Middle frontal gyrus (tissue), 1 donor: Measurements from ENCODE around the gene GPR6.

Experiments
- DNase-seq: peaks from one replicate; pipeline ENCODE4 v3.0.0-alpha.2; 2015; ENCODE audit warnings: low spot score; ENCODE audit errors: extremely low spot score

The GPR6 gene, protein sequence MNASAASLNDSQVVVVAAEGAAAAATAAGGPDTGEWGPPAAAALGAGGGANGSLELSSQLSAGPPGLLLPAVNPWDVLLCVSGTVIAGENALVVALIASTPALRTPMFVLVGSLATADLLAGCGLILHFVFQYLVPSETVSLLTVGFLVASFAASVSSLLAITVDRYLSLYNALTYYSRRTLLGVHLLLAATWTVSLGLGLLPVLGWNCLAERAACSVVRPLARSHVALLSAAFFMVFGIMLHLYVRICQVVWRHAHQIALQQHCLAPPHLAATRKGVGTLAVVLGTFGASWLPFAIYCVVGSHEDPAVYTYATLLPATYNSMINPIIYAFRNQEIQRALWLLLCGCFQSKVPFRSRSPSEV

DNA sequence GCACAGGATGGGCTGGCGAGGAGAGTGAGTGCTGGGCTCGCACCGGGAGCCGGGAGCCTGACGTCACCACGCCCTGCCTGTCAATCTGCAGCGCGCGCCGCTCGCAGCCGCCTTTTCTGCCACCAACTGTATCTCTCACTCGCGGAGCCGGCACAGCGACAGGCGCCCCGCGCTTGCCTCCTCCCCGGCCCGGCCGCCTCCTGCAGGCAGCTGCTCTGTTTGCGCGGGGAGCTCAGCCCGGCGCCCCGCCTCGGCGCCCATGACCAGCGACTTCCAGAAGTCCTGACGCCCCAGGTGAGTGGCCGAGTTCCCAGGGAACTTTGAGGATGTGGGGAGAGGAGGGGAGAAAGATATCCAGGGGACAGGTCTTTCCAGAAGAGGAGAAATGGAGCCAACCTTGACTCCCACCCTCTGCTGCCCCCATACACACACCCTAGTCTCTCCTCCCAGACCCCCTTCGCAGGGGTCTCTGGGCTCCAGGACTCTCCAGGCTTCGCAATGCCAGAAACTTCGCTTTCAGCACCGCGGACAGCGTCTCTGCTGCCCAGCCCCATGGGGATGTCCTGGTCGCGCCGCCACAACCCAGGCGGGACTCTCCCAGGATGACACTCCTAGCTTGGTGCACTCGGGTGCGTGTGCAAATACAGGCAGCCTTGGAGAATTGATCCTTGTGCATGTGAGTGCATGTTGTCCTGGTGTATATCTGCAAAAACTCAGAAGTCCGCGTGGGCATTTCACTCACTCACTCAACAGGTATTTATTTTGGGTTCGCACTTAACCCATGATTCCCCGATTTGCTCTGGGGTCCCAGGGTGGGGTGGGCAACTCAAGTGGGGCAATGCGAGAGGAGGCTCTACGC, at the start of gene GPR6:
Gene GPR6 (plus strand): TSS at position 138 of the 859 bp plus-strand sequence. CDS start 802 bp downstream, outside the sequence.
- DNase-seq, result no peak

DNA sequence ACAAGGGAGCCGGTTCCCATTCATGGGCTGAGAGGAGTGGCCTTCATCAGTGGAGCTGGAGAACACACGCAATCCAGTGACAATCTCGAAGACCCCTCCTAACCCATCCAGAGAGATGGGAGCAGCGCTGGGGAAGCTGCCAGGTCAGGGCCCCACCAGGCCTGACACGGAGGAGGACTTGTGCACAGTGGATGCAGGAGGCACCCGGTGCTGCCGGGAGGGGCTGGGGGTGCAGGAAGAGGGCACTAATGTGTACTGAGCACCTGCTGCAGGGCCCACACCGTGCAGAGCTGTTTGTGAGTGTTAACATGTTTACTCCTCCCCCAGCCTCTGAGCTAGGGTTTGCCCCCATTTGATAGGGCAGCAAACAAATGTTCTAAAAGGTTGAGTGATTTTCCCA, 43.8 kb upstream of the GPR6 start:
- no peak for DNase-seq

DNA sequence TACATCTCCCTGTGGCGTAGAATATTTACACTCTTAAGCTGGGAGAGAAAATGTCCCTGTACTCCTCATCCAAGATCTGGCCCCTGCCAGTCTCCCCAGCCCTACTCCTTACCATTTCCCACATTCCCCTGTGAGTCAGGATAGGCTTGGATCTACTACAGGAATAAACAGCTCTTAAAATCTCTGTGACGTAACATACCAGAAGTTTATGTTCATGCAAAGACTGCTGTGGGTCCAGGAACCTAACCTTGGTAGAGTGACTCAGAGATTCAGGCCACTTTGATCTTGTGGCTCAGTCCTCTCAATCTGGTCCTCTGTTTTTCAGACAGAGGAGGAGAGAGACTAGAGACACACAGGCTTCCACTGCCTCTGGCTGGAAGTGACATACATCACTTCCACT, 38.5 kb upstream of the GPR6 start:
- no peak for DNase-seq

DNA sequence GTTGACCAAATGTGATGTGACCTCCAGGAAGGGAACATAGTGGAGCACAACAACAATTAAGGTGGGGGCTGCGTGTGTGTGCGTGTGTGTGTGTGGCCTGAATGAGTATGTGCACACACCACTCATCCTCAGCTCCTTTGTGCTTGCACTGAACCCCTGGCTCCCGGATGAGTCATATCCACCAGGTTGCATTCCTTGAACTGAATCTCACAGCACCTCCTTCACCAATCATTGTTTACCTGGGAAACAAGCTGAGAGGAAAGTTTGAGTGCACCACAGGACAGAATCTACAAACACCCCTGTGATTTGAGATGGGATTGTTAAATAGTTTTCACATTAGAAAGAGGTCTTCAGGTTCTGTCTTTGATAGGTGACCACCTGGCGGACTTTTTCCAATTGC, 33.7 kb upstream of the GPR6 start:
- DNase-seq, result no peak

DNA sequence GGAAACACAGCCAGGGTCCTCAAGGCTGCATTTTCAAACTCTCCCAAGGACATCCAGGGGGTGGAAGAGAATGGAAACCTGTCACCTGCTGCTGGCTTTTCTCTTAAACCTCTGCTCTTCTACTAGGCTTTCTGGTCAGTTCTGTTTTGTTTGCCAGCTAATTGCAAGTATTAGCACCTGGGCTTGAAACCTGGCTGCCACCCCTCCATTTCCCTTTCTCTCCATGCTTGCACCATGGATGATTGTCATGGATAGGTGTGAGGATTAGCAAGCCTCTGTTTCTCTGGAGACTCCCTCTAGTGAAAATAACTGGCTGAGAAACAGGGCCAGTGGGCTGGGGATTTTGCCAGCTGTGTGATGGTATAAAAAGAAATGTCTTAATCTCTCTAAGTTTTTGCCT, 33.0 kb upstream of the GPR6 start:
- DNase-seq, result no peak

DNA sequence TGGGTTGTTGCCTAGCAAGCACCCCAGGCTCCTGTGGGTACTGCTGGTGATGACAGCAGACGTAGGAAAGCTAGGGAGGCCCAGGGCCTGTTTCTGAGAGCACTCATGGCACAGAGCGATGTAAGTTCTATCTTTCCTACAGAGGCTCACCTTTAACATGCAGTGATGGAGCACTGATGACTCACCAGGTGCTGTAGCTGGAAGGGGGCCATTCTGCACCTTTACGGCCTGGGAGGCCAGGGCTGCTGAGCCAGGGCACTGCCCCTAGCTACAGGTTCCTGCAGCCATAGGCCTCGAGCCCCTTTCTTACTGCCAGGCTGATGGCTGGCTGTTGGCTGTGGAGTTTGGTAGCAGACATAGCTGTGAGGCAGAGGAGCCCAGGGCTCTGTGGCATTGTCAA, 31.1 kb upstream of the GPR6 start:
- DNase-seq, result no peak

DNA sequence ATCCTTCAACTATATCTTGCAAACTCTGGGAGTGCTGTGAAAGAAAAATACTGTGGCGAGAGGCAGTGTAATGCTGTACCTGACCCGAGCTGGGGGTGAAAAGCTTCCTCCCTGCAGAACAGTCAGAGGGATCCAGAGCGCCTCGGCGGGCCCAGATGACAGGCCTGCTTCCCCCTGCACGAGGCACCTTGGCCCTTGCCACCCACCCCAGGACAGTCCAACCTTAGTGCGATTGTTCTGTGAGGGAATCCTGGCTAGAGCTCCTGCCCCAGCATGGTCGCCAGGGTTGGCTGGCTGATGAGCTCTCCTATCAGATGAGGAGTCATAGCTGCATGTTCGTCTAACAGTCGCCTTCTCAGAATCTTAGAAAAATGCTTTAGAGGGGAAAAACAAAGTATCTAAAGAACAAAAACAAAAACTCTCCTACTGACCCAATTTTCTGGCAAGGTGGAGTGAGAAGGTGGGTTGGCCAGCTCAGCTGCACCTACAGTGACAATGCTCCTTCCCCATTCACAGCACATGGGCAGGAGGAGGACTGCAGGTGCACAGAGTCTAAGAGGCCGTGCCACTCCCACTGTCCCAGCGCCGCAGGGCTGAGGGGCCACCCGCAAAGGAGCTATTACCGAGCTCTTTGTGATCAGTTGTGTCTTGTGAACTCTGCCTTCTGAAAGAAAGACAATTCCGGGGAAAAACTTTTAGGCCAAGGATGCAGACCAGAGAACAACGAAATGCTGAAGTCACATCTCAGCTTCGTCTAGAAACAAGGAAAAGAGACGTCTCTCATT, 28.6 kb upstream of the GPR6 start:
- DNase-seq, result no peak

DNA sequence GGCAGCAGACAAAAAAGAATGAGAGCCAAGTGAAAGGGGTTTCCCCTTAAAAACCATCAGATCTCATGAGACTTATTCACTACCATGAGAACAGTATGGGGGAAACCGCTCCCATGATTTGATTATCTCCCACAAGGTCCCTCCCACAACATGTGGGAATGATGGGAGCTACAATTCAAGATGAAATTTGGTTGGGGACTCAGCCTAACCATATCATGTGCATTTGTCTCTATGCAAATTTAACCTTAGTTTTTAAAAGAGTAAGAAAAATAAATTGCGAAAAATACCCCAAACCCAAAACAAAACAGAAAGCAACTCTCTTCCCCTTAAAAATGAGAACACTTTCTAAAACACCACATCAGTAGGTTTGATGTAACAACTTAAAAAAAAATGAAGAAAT, 22.6 kb upstream of the GPR6 start:
- DNase-seq, result no peak

DNA sequence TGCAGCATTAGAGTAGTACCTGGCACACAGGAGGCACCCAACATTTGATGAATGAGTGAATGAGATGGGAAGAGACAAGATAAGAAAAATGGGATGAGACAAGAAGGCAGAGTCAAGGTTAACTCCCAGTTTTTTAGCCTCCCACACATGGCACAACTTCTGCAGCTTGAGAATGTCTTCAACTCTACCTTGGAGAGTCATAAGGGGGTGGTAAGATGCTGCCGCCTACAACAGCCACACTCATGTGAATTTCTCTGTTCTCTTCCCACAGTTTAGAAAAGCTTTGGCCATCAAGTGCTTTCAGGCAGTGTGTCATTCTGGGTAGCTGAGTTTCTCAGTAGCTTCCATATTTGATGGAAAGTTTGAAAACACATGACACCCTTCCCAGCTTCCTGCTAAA, 19.5 kb upstream of the GPR6 start:
- DNase-seq, result no peak

DNA sequence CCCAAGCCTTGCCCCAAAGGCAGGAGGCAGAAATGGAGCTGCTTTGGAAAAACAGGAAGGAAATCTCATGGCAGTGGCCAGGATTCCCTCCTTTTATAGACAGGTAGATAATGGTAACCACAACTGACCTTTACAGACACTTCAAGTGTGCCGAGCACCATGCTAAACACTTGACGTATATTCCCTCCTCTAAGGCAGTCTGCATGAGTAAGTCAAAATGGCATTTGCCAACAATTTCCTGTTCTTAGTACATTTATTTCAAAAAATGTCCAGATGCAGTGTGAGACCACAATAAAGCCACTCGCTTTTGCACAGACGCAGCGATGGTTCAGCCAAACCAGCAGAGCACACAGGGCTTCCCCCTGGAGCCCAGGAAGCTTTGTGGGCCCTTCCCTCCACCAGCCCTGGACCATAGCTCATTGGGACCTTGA, 16.5 kb upstream of the GPR6 start:
- no peak for DNase-seq

DNA sequence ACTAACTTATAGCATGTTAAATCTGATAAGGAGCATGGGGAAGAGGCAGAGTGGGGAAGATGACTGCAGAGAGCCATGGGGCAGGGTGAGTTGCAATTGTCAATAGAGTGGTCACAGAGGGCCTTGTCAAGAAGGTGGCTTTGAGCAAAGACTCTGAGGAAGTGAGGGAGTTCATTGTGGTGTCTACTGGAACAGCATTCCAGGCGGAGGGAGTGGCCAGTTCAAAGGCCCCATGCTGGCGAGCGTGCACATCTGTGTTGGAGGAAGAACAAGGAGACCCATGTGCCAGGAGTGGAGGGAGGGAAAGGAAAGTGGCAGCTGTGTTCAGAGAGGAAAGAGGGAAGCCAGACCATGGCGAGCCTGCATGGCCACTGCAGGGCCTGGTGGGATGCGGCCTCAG, 15.8 kb upstream of the GPR6 start:
- DNase-seq, result no peak

DNA sequence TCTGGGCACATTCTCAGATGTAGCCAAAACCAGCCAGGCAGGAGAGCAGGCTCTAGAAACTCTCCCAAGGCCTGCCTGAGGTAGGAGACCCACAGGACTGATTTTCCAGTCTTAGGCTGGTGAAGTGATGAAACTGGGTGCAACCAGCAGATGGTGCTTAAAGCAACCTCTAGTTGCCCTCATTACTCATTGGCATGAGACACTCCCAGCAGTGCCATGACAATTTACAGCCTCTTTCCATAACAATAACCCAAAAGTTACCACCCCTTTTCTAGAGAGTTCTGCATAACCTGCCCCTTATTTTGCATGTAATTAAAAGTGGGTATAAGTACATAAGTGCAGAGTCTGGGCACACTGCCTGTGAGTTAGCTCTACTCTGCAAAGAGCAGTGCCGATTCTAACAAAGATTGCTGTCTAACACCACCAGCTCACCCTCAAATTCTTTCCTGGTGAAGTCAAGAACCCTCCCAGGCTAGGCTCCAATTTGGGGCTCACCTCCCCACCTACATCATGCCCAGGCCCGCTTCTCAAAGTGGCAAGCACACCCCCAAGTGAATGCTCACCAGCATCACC, 14.4 kb upstream of the GPR6 start:
- no peak for DNase-seq

DNA sequence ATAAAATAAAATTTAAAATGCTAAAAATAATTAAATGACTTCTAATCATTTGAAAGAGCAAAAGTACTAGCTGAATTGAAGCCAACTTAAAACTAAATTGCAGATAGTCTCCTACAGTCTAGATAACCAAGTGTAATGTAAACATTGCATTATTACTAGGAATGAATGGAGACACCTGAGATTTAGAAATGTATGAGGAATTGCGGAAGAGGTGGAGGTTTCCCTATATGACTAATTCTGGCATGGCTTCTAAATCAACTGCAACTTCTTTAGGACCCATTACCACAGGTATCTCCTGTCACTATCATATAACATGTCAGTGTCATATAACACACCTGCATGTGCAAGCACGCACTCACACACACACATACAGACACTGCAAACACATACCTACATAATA, 13.2 kb upstream of the GPR6 start:
- no peak for DNase-seq

DNA sequence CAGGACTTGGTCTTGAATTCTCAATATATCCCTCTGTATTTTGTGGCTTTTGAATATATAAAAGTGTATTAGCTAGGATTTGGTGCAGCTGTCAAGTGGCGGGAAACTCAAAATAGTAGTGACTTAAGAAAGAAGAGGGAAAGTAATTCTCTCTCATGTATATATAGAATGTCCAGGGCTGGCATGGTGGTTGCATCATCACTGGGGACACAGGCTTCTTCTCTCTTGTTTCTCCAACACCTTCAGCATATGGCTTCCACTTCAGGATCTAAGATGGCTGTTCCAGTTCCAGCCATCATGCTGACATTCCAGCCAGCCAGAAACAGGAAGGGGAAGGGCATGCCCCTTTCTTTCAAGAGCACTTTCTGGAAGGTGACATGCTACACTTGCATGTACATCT, 11.8 kb upstream of the GPR6 start:
- no peak for DNase-seq

DNA sequence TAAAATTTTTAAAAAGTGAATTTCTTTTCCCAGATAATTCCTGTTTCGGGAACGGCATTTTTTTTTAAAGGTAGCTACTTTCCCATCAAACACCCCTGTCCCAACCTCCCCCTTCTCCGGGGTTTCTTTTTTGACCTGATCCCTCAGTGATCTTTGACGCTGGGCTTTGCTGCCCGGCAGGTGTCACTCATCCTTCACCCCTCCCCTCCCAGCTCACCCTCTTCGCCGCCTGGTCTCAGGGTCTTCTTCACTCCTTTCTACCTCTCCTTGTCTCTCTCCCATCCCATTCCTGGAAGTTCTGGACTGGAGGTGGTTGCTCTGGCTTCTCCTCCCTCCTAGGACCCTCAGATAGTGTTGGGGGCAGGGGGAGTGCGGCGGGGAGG, 329 bp upstream of the GPR6 start:
- no peak for DNase-seq

DNA sequence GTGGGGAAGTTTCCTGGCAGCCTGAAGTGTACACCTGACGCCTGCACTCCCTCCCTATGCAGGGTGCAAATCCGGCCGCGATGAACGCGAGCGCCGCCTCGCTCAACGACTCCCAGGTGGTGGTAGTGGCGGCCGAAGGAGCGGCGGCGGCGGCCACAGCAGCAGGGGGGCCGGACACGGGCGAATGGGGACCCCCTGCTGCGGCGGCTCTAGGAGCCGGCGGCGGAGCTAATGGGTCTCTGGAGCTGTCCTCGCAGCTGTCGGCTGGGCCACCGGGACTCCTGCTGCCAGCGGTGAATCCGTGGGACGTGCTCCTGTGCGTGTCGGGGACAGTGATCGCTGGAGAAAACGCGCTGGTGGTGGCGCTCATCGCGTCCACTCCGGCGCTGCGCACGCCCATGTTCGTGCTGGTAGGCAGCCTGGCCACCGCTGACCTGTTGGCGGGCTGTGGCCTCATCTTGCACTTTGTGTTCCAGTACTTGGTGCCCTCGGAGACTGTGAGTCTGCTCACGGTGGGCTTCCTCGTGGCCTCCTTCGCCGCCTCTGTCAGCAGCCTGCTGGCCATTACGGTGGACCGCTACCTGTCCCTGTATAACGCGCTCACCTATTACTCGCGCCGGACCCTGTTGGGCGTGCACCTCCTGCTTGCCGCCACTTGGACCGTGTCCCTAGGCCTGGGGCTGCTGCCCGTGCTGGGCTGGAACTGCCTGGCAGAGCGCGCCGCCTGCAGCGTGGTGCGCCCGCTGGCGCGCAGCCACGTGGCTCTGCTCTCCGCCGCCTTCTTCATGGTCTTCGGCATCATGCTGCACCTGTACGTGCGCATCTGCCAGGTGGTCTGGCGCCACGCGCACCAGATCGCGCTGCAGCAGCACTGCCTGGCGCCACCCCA, 1.2 kb downstream of the GPR6 start:
- DNase-seq, result no peak

DNA sequence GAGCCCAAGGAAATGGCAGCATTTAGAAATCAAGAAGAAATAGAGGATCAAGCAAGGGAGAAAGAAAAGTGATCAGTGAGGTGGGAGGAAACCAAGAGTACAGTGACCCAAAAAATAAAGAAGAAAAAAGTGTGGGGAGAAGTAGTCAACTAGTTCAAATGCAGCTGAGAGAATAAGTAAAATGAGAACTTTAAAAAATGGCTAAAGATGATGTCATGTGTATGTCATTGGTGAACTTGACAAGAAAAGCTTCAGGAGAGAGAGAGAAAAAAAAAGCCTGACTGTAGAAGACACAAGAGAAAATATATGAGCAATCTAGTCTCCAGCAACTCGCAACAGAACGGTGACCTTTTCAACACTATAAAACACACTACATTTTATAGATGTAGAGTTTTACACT, 6.3 kb downstream of the GPR6 start:
- no peak for DNase-seq

DNA sequence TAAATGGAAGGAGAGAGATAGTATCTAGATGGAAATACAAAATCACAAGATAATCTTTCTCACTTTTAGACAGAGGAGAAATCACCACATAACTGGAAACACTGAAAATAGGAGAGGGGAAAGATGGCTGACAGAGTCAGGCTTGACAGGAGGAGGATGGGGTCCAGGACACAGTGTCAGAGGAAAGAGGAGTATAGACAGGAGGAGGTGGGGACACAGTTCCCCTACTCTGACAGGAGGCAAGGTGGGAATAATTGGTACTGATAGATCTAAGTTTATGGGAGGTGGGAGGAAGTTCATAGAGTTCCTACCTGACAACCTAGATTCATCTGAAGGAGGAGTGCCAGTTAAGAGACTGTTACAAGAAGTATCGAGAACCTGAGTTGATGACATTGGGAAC, 9.1 kb downstream of the GPR6 start:
- DNase-seq, result no peak

DNA sequence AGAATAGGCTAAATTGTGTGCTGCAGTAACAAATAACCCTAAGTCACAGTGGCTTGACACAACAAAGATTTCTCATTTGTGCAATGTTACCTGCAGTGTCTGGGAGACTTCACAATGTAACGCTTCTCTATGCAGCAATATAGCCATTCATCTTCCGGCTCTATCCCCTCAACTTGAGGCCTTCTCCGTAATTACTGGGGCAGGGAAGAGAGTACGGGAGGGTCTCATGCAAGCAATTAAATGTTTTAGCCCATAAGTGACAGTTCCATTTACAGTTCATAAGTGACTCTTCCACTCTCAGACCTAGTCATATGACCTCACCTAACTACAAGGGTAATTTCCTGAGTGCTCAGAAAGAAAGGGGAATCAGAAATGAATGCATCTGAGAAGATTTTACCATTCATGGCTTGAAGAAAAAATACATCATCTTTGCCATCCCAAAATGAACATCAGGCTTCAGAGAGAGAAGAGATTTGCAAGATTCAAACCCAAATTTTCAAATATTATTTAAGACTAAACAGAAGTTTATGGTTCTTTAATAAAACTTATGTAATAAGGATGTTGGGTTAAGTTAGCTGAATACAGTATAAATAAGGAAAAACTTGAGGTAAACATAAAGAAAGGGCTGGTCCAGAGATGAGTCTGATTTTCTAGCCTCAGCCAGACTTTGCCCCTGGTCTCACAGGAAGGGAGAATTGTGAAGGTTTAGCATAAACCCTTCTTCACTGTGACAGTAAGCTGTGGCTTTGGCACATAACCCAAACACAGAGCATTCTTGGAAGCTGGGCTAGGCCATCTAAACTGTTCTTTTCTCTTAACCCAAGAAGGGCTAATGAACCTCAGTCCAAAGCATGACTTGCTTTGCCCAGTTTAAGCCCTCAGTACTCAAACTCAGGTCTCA, 13.3 kb downstream of the GPR6 start:
- DNase-seq, result no peak
